Fibroblast of mammary gland (primary cell): ENCODE data around the gene ITGB1BP1.

Experiments
- DNase-seq: peaks from one replicate; pipeline ENCODE4 v3.0.0-alpha.2; 2010; ENCODE audit warnings: low read depth
- H3K4me3 ChIP-seq: 2 replicates; pipeline ENCODE4 v1.5.1; 2011; ENCODE audit warnings: low read depth, mild to moderate bottlenecking, low read length, moderate library complexity; ENCODE audit not compliant: control insufficient read depth
- CTCF ChIP-seq: conservative IDR thresholded peaks from 2 replicates; pipeline ENCODE4 v1.5.1; 2011; ENCODE audit warnings: low read depth, low read length, inconsistent platforms; ENCODE audit not compliant: control insufficient read depth, insufficient read depth

ITGB1BP1 gene

GRCh38 chr2:9360701-9361100 is 62.6 kb downstream of the ITGB1BP1 start:
- no peak for DNase-seq
- TF ChIP-seq CTCF = no peak

GRCh38 chr2:9360110-9360509 is 63.2 kb downstream of the ITGB1BP1 start:
- H3K4me3 ChIP-seq = no peak overlapping the region
- TF ChIP-seq CTCF = no peak
- DNase-seq = no peak

More at GRCh38 chr2:9360701-9361100, 62.6 kb downstream of the ITGB1BP1 start:
- no peak overlapping the region for H3K4me3 ChIP-seq

- no peak for TF ChIP-seq CTCF
- no peak overlapping the region for H3K4me3 ChIP-seq
- DNase-seq = no peak
These were observed 63.9 kb downstream of the ITGB1BP1 start for GRCh38 chr2:9359463-9359862.

GRCh38 chr2:9358846-9359245 is 64.5 kb downstream of the ITGB1BP1 start:
- TF ChIP-seq CTCF = no peak
- no peak overlapping the region for H3K4me3 ChIP-seq
- DNase-seq = no peak

- H3K4me3 ChIP-seq = no peak overlapping the region
These were observed 67.1 kb downstream of the ITGB1BP1 start for GRCh38 chr2:9356261-9356660.

GRCh38 chr2:9355716-9356115 is 67.6 kb downstream of the ITGB1BP1 start:
- H3K4me3 ChIP-seq = no peak overlapping the region
- TF ChIP-seq CTCF = no peak
- no peak for DNase-seq

More at GRCh38 chr2:9356261-9356660, 67.1 kb downstream of the ITGB1BP1 start:
- no peak for TF ChIP-seq CTCF
- DNase-seq = no peak

GRCh38 chr2:9355270-9355669 is 68.1 kb downstream of the ITGB1BP1 start:
- TF ChIP-seq CTCF = no peak
- H3K4me3 ChIP-seq = no peak overlapping the region
- no peak for DNase-seq
